ENCODE results near the gene HMG20B. TPM values are rescaled to one million over a fixed set of nuclear protein-coding genes. Genes with fewer than 3 reads are reported as not detected.
A peak's percentile ranks its signal among the peaks of the same experiment; 100 is the strongest.

Gene HMG20B
- total RNA-seq, 2 donors from 2014 or later: 51.8 to 52.5 TPM

DNA sequence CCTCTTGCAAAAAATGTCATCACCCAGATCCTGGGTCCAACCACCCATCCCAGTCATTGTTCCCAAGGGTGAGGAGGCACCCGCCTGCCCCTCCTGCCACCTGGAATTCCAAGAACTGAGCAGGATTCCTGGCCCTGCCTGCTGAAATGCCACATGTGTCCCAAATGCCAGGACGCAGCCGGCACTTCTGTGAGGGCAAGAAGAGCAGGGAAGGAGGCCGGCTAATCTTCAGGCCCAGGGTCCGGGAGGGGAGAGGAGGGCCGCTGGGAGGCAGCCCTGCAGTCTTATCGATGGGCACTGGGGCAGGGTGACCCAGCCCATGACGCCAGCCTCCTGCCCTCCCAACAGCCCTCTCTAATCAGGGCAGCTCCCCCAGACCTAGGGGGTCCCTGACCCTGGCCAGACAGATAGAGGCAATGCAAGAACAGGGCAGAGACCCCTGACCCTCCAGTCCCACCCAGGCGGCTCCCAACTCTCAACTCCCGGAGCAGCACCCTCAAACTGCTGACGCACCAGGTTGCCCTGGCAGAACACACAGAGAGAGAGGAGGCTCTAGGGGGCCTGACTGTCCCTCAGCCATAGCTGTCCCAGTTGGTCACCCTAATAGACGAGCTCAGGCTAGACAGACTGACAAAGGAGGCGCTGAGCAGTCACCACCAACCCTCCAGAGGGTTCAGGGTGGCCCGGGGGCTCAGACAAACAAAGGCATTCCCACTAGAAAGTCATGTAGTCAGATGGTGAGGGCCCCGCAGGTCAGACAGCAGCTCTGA lies 16.9 kb upstream of the HMG20B start:
- Histone ChIP-seq H3K4me1 (peaks cover 0 to 44% of the 10 kb centered on the region in 2 donors), H3K27ac (peak overlapping the region in 1 of 2 donors; percentile 84), H3K36me3 (no peaks in the 10 kb centered on the region), H3K27me3 (no peaks in the 10 kb centered on the region), H3K9me3 (no peaks in the 10 kb centered on the region), H3K4me3 (peak overlapping the region; percentile 76 to 96)
- DNase-seq (ENCODE audit: low spot score): no peak
- TF ChIP-seq, protein P1, sequence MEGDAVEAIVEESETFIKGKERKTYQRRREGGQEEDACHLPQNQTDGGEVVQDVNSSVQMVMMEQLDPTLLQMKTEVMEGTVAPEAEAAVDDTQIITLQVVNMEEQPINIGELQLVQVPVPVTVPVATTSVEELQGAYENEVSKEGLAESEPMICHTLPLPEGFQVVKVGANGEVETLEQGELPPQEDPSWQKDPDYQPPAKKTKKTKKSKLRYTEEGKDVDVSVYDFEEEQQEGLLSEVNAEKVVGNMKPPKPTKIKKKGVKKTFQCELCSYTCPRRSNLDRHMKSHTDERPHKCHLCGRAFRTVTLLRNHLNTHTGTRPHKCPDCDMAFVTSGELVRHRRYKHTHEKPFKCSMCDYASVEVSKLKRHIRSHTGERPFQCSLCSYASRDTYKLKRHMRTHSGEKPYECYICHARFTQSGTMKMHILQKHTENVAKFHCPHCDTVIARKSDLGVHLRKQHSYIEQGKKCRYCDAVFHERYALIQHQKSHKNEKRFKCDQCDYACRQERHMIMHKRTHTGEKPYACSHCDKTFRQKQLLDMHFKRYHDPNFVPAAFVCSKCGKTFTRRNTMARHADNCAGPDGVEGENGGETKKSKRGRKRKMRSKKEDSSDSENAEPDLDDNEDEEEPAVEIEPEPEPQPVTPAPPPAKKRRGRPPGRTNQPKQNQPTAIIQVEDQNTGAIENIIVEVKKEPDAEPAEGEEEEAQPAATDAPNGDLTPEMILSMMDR (IDR thresholded peaks at IDR 0.05): no peak

DNA sequence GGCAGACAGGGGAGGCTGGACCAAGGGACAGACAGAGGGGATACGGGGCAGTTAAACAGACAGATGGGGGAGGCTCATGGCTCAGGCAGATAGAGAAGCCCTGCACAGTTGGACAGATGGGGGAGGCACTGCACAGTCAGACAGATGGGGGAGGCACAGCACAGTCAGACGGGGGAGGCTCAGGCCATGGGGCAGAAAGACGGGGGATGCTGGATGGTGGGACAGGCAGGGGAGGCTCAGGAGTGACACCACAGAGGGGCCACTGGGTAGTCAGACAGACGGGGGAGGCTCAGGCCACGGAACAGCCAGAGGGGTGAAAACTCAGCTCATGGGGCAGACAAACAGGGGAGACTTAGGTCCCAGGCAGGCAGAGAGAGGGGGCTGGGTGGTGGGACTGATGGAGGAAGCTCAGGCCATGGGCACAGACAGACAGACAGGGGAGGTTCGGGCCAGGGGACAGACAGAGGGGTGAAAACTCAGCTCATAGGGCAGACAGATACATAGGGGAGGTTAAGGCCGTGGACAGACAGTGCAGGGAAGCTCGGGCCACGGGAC lies 16.2 kb upstream of the HMG20B start:
- H3K9me3 ChIP-seq: no peaks in the 10 kb centered on the region
- TF ChIP-seq, protein P1 (IDR thresholded peaks at IDR 0.05): no peak
- H3K4me3 ChIP-seq: peak overlapping the region; percentile 76 to 96

DNA sequence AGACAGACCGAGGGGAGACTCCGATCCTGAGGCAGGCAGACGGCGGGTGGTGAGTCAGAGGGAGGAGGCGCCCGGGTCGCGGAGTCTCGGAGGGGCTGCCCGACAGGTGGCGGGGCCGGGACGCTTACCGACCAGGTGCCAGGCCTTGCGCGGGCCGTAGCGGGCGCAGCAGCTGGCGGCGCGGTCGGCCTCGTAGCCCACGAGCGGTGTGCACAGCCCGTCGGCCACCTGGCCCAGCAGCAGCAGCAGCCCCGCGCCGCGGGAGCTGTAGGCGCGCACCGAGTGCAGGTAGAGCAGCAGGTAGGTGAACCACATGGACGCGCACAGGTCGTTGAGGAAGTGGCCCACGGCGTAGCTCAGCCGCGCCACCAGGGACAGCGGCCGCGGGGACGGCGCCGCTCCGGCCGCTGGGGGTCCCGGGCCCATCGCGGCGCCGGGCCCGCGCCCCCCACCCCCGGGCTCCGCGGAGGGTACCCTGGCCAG lies 15.7 kb upstream of the HMG20B start:
- TF ChIP-seq, protein P1 (IDR thresholded peaks at IDR 0.05): no peak
- peak overlapping the region; percentile 76 to 96 for H3K4me3 ChIP-seq
- no peaks in the 10 kb centered on the region for H3K27me3 ChIP-seq
- peak overlapping the region; percentile 82 to 84 for H3K27ac ChIP-seq
- DNase-seq (ENCODE audit: low spot score): no peak
- H3K36me3 ChIP-seq: no peaks in the 10 kb centered on the region
- H3K9me3 ChIP-seq: no peaks in the 10 kb centered on the region
- H3K4me1 ChIP-seq: peaks cover 0 to 44% of the 10 kb centered on the region in 2 donors

More for the DNA sequence above, 16.2 kb upstream of the HMG20B start:
- Histone ChIP-seq H3K27ac (peak overlapping the region in 1 of 2 donors; percentile 84), H3K27me3 (no peaks in the 10 kb centered on the region), H3K4me1 (peaks cover 0 to 44% of the 10 kb centered on the region in 2 donors), H3K36me3 (no peaks in the 10 kb centered on the region)
- no peak for DNase-seq (ENCODE audit: low spot score)

DNA sequence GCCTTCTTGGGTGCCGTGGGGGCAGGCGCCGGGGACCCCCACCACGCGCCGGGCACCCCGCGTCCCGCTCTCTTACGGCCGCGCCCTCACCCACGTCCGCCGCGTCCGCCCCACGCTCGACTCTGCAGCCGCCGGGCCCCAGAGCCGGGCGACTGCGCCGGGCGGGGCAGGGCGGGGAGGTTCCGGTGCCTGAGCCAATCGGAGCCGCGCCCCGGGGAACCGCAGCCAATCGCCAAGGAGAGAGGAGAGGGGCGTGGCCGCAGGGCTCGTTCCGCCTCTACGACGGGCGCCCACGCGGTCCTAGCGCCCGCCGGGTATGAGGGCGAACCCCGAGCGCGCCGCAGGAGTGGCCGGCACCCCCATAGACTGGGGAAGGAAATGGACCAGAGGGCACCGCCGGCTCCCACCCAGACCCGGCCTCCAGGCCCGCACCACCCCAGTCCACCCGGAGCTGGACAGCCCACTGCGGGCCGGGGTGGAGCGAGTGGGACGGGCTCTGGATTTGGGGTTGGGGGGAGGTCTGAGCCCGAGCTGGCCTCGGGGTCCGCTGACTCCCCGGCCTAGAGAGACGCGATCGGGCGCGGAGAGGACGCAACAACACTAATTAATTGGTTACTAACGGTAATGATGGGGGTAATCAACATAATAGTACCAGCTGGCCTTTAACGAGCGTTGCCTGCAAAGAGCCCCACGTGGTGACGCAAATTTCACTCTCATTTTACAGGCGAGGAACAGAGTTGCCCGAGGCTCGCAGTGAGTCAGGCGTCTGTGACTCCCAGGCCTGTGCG lies 15.1 kb upstream of the HMG20B start, which contains the start of gene MFSD12:
Gene MFSD12, minus strand, starts transcription at position 126 of the 788 bp plus-strand sequence. CDS start 183 bp downstream, outside the sequence.
- Histone ChIP-seq H3K9me3 (no peaks in the 10 kb centered on the region), H3K27me3 (no peaks in the 10 kb centered on the region), H3K4me1 (peaks cover 0 to 41% of the 10 kb centered on the region in 2 donors), H3K4me3 (peak within 1 kb of the TSS; percentile 76 to 96), H3K36me3 (no peaks in the 10 kb centered on the region), H3K27ac (peak within 1 kb of the TSS; percentile 82 to 84)
- TF ChIP-seq, protein P1 (IDR thresholded peaks at IDR 0.05): no peak
- peak; percentile 93 for DNase-seq (ENCODE audit: low spot score)

DNA sequence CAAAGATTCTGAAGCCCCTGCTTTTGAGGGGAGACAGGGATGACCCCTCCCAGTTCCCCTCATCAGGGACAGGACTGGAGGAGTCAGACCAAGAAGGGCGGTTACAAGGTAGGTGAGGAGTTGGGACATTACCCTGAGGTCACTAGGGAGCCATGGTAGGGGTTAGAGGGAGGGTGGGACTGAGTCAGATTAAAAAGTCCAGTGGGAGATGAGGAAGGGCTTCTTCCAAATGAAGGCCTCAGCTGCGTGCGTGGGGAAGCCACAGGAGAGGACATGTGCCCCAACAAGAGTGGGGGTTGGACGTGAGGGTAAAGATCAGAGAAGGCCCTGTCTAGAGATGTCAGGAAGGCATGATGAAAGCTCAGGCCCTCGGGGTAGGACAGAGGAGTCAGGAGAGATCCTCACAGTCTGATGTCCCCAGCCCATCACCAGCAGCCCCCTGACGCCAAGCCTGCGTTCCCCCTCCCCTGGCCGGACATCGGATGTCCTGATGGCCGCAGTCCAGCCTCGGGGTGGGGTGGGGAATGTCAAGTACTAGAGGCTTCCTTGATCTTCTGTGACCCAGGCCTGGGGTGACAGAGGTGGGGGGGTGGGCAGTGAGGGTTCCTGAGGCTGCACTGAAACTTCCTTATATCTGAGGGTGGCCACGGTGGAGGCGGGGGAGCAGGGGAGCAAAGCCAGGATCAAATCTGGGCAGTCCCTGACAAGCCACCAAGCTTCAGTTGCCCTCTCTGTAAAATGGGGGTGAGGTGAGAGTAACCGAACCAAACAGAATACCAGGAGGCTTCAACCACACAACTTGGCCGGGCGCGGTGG lies 8.8 kb upstream of the HMG20B start:
- TF ChIP-seq, protein P1 (IDR thresholded peaks at IDR 0.05): no peak
- Histone ChIP-seq H3K36me3 (no peaks in the 10 kb centered on the region), H3K9me3 (no peaks in the 10 kb centered on the region), H3K4me1 (no peaks in the 10 kb centered on the region), H3K27me3 (no peaks in the 10 kb centered on the region), H3K4me3 (no peak overlapping the region), H3K27ac (no peak overlapping the region)
- DNase-seq (ENCODE audit: low spot score): no peak

Measured in right atrium auricular region (tissue), 2 donors.